ENCODE results near the gene GORASP1.

Gene GORASP1

GRCh38 chr3:39140341-39140971, 33.0 kb upstream of the GORASP1 start:
- no peak for DNase-seq

GRCh38 chr3:39139442-39139841, 32.0 kb upstream of the GORASP1 start:
- no peak for DNase-seq

- DNase-seq: no peak
Measured at GRCh38 chr3:39138804-39139415, 31.5 kb upstream of the GORASP1 start.

- DNase-seq: no peak
Measured at GRCh38 chr3:39137991-39138803, 30.8 kb upstream of the GORASP1 start.

- no peak for DNase-seq
Measured at GRCh38 chr3:39137435-39137936, 30.1 kb upstream of the GORASP1 start.

GRCh38 chr3:39136533-39137434, 29.4 kb upstream of the GORASP1 start:
- no peak for DNase-seq

- DNase-seq: no peak
Measured at GRCh38 chr3:39135170-39135805, 27.9 kb upstream of the GORASP1 start.

GRCh38 chr3:39134305-39134704, 26.9 kb upstream of the GORASP1 start:
- DNase-seq: no peak

- no peak for DNase-seq
Measured at GRCh38 chr3:39133822-39134221, 26.4 kb upstream of the GORASP1 start.

- no peak for DNase-seq
Measured at GRCh38 chr3:39133093-39133490, 25.7 kb upstream of the GORASP1 start.

- no peak for DNase-seq
Measured at GRCh38 chr3:39132096-39133092, 25.0 kb upstream of the GORASP1 start.

- DNase-seq: no peak
Measured at GRCh38 chr3:39130693-39131265, 23.4 kb upstream of the GORASP1 start.

- no peak for DNase-seq
Measured at GRCh38 chr3:39130026-39130425, 22.6 kb upstream of the GORASP1 start.

- DNase-seq: no peak
Measured at GRCh38 chr3:39128951-39129350, 21.5 kb upstream of the GORASP1 start.

GRCh38 chr3:39127908-39128304, 20.5 kb upstream of the GORASP1 start:
- DNase-seq: no peak

- no peak for DNase-seq
Measured at GRCh38 chr3:39127269-39127907, 20.0 kb upstream of the GORASP1 start.

GRCh38 chr3:39126532-39127071, 19.2 kb upstream of the GORASP1 start:
- DNase-seq: no peak

- no peak for DNase-seq
Measured at GRCh38 chr3:39125841-39126500, 18.5 kb upstream of the GORASP1 start.
